Endothelial cell of umbilical vein (primary cell): ENCODE results near the gene NANOS3. TPM values are rescaled to one million over a fixed set of nuclear protein-coding genes. Genes with fewer than 3 reads are reported as not detected.

Experiments
- BruUV-seq: library from RNA; stranded (reverse); fragments of 400-500 nt; replicated peaks from 2 replicates; lab custom pipeline; 2021; lab: Mats Ljungman, UMichigan
- CTCF ChIA-PET: fragments of 300-600, 350-600 bp; sonication (Branson Sonifier 250); formaldehyde crosslinking; loops from one replicate; lab custom pipeline; 2021; ENCODE audit warnings: antibody characterized with exemption, inconsistent platforms; lab: Charles Lee
- POLR2A ChIA-PET: fragments of 300-600, 350-600 bp; sonication (Branson Sonifier 250); formaldehyde crosslinking; loops from one replicate; lab custom pipeline; 2021; ENCODE audit warnings: antibody characterized with exemption, inconsistent platforms; lab: Charles Lee
- DNase-seq: peaks from one replicate; pipeline ENCODE4 v3.0.0-alpha.2; 2011; ENCODE audit warnings: low read depth, low spot score
- FAIRE-seq: peaks from 2 replicates; lab custom pipeline; 2011; peaks lifted over from hg19 to GRCh38; lab: Jason Lieb, UNC
- H2AFZ ChIP-seq: 2 replicates; pipeline ENCODE4 v1.6.0; 2012; ENCODE audit warnings: low read depth, low read length, control low read depth, inconsistent platforms
- H3K27ac ChIP-seq: 2 replicates; pipeline ENCODE4 v1.5.1; 2011; ENCODE audit warnings: low read depth, mild to moderate bottlenecking, control low read depth, low read length, moderate library complexity; ENCODE audit not compliant: insufficient read depth
- H3K27me3 ChIP-seq, 2 experiments: 2 replicates each; pipeline versions ENCODE4 v1.6.0 to v1.6.1; 2011; ENCODE audit warnings: low read length in 2 of 2, mixed read lengths in 1 of 2; ENCODE audit not compliant: control insufficient read depth in 2 of 2, insufficient read depth in 2 of 2
- H3K36me3 ChIP-seq, 2 experiments: 2 replicates in 1 of 2; 3 replicates in 1 of 2; pipeline ENCODE4 v1.5.1; 2011; ENCODE audit warnings: low read length in 2 of 2, mild to moderate bottlenecking in 1 of 2, moderate library complexity in 1 of 2; ENCODE audit not compliant: control insufficient read depth in 2 of 2, insufficient read depth in 2 of 2; ENCODE audit errors: extremely low read depth in 1 of 2
- H3K4me1 ChIP-seq: 3 replicates; pipeline ENCODE4 v1.5.1; 2011; ENCODE audit warnings: mild to moderate bottlenecking, low read length; ENCODE audit not compliant: control insufficient read depth, insufficient read depth; ENCODE audit errors: extremely low read depth
- H3K4me2 ChIP-seq: 2 replicates; pipeline ENCODE4 v1.6.1; 2011; ENCODE audit warnings: low read length, control low read depth, mixed read lengths; ENCODE audit not compliant: insufficient read depth
- H3K4me3 ChIP-seq, 3 experiments: fragments of 200-600 bp in 1 of 3; sonication (generic), shearing (Covaris generic) in 1 of 3; replicated peaks in 1 of 3; 2 replicates each; pipeline ENCODE4 v1.5.1; 2011 to 2016; ENCODE audit warnings: control low read depth in 3 of 3, low read length in 3 of 3, mild to moderate bottlenecking in 2 of 3, inconsistent platforms in 1 of 3, low read depth in 1 of 3, moderate library complexity in 1 of 3; ENCODE audit not compliant: insufficient read depth in 1 of 3
- H3K79me2 ChIP-seq: 2 replicates; pipeline ENCODE4 v1.6.0; 2012; ENCODE audit warnings: low read length, inconsistent platforms; ENCODE audit not compliant: control insufficient read depth, insufficient read depth
- H3K9ac ChIP-seq: replicated peaks from 2 replicates; pipeline ENCODE3; 2011; ENCODE audit warnings: low read length, control low read depth; ENCODE audit not compliant: insufficient read depth; ENCODE audit errors: extremely low read depth
- H3K9me1 ChIP-seq: replicated peaks from 3 replicates; pipeline ENCODE4 v1.6.0; 2011; ENCODE audit warnings: mild to moderate bottlenecking, low read length; ENCODE audit not compliant: control insufficient read depth, insufficient read depth; ENCODE audit errors: extremely low read depth
- H3K9me3 ChIP-seq: replicated peaks from 2 replicates; pipeline ENCODE4 v1.5.1; 2012; ENCODE audit warnings: low read length, inconsistent platforms; ENCODE audit not compliant: control insufficient read depth, insufficient read depth
- H4K20me1 ChIP-seq: replicated peaks from 2 replicates; pipeline ENCODE3; 2011; ENCODE audit warnings: mild to moderate bottlenecking, low read length; ENCODE audit not compliant: control insufficient read depth, insufficient read depth; ENCODE audit errors: extremely low read depth
- EZH2 ChIP-seq: IDR thresholded peaks from 2 replicates; pipeline ENCODE4 v1.6.1; 2012; ENCODE audit warnings: borderline replicate concordance, low read depth, mild to moderate bottlenecking, moderate library complexity, low read length, inconsistent platforms; ENCODE audit not compliant: severe bottlenecking
- FOS ChIP-seq: IDR thresholded peaks from 2 replicates; pipeline ENCODE4 v1.6.1; 2011; ENCODE audit warnings: mild to moderate bottlenecking, low read length, moderate library complexity, borderline replicate concordance; ENCODE audit not compliant: insufficient read depth
- GATA2 ChIP-seq: IDR thresholded peaks from 2 replicates; pipeline ENCODE4 v1.7.0; 2011; ENCODE audit warnings: low read depth, mild to moderate bottlenecking, moderate library complexity, mixed read lengths, low read length; ENCODE audit not compliant: insufficient read length, insufficient read depth
- JUN ChIP-seq: IDR thresholded peaks from 2 replicates; pipeline ENCODE4 v1.6.1; 2011; ENCODE audit warnings: borderline replicate concordance, low read depth; ENCODE audit not compliant: insufficient read length, insufficient read depth
- MYC ChIP-seq: IDR thresholded peaks from one replicate; pipeline ENCODE4 v1.6.1; 2011; ENCODE audit warnings: mild to moderate bottlenecking, low read depth, low read length
- POLR2A ChIP-seq: IDR thresholded peaks from 2 replicates; pipeline ENCODE4 v1.6.1; 2012; ENCODE audit warnings: low read depth, mild to moderate bottlenecking, control low read depth, low read length
- POLR2AphosphoS5 ChIP-seq: IDR thresholded peaks from 2 replicates; pipeline ENCODE4 v1.6.1; 2012; ENCODE audit warnings: low read depth, mild to moderate bottlenecking, control low read depth, low read length, moderate library complexity; ENCODE audit not compliant: insufficient read depth
- dilution Hi-C: fragments of 300-500 bp; cut with MboI; formaldehyde crosslinking; loops from one replicate; pipeline ENCODE4 v1.15.0; 2019; ENCODE audit warnings: low sequenced_read_pairs; ENCODE audit not compliant: extremely low pct_ligation_motif_present
- intact Hi-C: fragments of 100-400 bp; cut with micrococcal nuclease; formaldehyde crosslinking; loops from one replicate; pipeline ENCODE4 v1.10.0; 2022
- polyA plus RNA-seq, 4 experiments: library from polyadenylated mRNA; depleted of rRNA in 3 of 4; stranded (reverse) in 3 of 4; unstranded in 1 of 4; fragments of >200 nt; gene quantifications; 2 replicates each; pipeline versions ENCODE4 v1.2.1 to v1.2.3, GENCODE V29; 2011 to 2012; ENCODE audit warnings: missing spikeins in 1 of 4
- total RNA-seq: library from RNA; stranded (reverse); gene quantifications from 2 replicates; pipeline ENCODE4 v1.2.3, GENCODE V29; 2021
- TF ChIP-seq, protein P1 (sequence below), 2 donors: IDR thresholded peaks; 1 replicate in 1 of 2; 2 replicates in 1 of 2; pipeline ENCODE4 v1.5.1; 2011; ENCODE audit warnings: low read length in 2 of 2, mild to moderate bottlenecking in 2 of 2, moderate library complexity in 2 of 2, control low read depth in 1 of 2, inconsistent platforms in 1 of 2, low read depth in 1 of 2; ENCODE audit not compliant: insufficient read depth in 1 of 2; ENCODE audit errors: extremely low read depth in 1 of 2
- TF ChIP-seq, protein P2 (sequence below): IDR thresholded peaks from 2 replicates; pipeline ENCODE4 v1.6.1; 2011; ENCODE audit not compliant: insufficient read depth, insufficient read length

The NANOS3 gene
- total and polyA plus RNA-seq, 2 donors (not counting 3 experiments of a cell fraction or from before 2014, with no cell fraction given) = 1.0 to 4.4 TPM

DNA sequence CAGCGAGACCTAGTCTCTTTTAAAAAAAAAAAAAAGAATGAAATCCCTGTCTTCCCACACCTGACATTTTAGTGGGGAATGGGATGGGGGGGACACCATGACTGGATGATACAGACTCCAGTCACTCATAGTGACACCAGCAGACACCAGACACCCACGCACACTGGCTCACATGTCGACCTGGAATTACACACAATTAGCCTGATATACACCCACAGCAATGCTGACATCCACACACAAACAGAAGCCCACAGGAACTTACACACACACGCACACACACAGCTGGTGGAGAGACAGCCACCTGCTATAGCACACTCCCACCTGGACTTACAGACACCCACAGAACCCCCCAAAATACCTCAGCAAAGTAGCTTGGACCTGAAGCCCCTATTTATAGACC, 8.3 kb upstream of the NANOS3 start:
- dilution Hi-C loops = no loop called here
- H3K27me3 ChIP-seq = no peaks in the 10 kb centered on the region
- H3K36me3 ChIP-seq = no peaks in the 10 kb centered on the region
- no peaks in the 10 kb centered on the region for H4K20me1 ChIP-seq
- no peak overlapping the region for H3K4me3 ChIP-seq
- no peaks in the 10 kb centered on the region for H3K9me3 ChIP-seq
- H3K27ac ChIP-seq = no peak overlapping the region
- no peak for FAIRE-seq
- no peaks in the 10 kb centered on the region for H3K9me1 ChIP-seq
- CTCF ChIA-PET = no interaction called here
- intact Hi-C loops = no loop called here
- no peak overlapping the region for H3K4me2 ChIP-seq
- H3K4me1 ChIP-seq = peaks cover 6% of the 10 kb centered on the region
- DNase-seq = no peak
- no peak overlapping the region for H2AFZ ChIP-seq
- no TSS peak for BruUV-seq
- H3K79me2 ChIP-seq = no peaks in the 10 kb centered on the region
- no peak overlapping the region for H3K9ac ChIP-seq
- TF ChIP-seq MYC = no peak
- TF ChIP-seq POLR2A = no peak
- TF ChIP-seq FOS = no peak
- no peak for TF ChIP-seq GATA2
- TF ChIP-seq POLR2AphosphoS5 = no peak
- TF ChIP-seq EZH2 = no peak
- TF ChIP-seq, protein P1, sequence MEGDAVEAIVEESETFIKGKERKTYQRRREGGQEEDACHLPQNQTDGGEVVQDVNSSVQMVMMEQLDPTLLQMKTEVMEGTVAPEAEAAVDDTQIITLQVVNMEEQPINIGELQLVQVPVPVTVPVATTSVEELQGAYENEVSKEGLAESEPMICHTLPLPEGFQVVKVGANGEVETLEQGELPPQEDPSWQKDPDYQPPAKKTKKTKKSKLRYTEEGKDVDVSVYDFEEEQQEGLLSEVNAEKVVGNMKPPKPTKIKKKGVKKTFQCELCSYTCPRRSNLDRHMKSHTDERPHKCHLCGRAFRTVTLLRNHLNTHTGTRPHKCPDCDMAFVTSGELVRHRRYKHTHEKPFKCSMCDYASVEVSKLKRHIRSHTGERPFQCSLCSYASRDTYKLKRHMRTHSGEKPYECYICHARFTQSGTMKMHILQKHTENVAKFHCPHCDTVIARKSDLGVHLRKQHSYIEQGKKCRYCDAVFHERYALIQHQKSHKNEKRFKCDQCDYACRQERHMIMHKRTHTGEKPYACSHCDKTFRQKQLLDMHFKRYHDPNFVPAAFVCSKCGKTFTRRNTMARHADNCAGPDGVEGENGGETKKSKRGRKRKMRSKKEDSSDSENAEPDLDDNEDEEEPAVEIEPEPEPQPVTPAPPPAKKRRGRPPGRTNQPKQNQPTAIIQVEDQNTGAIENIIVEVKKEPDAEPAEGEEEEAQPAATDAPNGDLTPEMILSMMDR (IDR thresholded peaks at IDR 0.05; ENCODE audit: extremely low read depth in 1 of 2, insufficient read depth in 1 of 2, low read depth in 1 of 2, low read length in 2 of 2) = no peak
- TF ChIP-seq, protein P2, sequence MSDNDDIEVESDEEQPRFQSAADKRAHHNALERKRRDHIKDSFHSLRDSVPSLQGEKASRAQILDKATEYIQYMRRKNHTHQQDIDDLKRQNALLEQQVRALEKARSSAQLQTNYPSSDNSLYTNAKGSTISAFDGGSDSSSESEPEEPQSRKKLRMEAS = no peak
- TF ChIP-seq JUN = no peak
- POLR2A ChIA-PET = no interaction called here
